ENCODE results near the gene HERC2. TPM values are rescaled to one million over a fixed set of nuclear protein-coding genes. Genes with fewer than 3 reads are reported as not detected.

HERC2 gene
- total RNA-seq, 1 donor from 2014 or later, result 55.3 TPM

DNA sequence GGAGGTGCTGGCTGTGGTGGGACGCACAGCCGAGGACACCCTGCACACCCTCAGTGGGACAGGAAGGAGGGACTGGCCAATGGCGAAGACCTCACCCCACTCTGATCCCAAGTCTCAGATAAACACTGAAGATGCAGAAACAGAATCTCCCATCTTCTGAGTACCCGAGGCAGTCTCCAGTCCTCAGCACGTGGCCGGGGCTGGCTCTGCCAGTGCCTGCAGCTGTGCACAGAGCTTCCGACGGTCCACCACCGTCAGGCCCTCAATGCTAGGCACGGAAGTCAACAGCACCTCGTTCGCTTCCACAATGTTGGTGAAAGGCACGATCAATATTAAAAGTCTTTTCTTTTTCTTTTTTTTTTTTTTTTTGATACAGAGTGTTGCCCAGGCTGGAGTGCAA, 206.1 kb downstream of the HERC2 start:
- Histone ChIP-seq H3K4me1 (no peaks in the 10 kb centered on the region), H3K9me3 (no peaks in the 10 kb centered on the region), H3K27ac (no peak overlapping the region), H3K4me3 (no peak overlapping the region), H3K27me3 (ENCODE audit: low read depth) (no peaks in the 10 kb centered on the region), H3K36me3 (peaks cover 96% of the 10 kb centered on the region)
- ATAC-seq (no peak), DNase-seq (no peak)
- TF ChIP-seq, protein P1, sequence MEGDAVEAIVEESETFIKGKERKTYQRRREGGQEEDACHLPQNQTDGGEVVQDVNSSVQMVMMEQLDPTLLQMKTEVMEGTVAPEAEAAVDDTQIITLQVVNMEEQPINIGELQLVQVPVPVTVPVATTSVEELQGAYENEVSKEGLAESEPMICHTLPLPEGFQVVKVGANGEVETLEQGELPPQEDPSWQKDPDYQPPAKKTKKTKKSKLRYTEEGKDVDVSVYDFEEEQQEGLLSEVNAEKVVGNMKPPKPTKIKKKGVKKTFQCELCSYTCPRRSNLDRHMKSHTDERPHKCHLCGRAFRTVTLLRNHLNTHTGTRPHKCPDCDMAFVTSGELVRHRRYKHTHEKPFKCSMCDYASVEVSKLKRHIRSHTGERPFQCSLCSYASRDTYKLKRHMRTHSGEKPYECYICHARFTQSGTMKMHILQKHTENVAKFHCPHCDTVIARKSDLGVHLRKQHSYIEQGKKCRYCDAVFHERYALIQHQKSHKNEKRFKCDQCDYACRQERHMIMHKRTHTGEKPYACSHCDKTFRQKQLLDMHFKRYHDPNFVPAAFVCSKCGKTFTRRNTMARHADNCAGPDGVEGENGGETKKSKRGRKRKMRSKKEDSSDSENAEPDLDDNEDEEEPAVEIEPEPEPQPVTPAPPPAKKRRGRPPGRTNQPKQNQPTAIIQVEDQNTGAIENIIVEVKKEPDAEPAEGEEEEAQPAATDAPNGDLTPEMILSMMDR (IDR thresholded peaks at IDR 0.05), result no peak
- intact Hi-C loops (cut with DNase I), result no loop called here

DNA sequence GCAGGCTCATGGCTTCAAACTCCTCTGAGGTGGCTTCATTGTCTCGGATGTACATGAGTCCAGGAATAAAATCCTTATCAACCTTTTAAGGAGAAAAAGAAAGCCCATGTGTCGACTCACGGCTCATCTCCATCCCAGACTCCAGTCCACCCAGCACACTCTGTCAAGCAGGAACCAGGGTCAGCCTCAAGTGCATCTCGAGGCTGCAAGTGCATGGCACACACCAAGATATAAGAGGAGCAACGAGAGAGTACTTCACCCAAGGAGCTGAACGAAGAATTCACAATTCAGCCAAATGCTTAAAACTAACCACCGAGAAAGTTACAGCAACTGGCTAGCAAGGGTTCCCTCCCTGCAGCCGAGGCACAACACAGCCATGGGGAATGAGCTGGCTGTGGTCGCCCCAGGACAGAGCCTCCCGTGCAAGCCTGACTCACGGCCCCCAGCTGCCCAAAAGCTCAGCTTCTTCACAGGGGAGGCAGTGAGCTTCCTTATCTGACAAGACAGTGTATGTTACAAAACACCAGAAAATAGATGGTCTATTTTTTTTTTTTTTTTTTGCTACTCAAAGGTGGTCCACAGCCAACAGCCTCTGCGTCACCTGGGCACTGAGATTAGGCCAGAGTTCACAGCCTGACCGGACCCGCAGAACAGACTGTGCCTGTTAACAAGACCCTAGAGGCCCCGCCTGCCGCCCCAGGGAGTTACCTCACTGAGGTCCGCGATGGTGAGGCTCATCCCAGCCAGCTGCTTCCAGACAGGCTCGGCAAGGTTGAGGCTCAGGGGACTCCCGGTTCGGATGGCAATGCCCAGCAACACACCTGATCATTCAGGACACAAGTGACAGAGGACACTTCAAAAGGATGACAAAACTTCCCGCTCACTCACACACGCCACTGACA, 207.0 kb downstream of the HERC2 start:
- DNase-seq (no peak), ATAC-seq (no peak)
- H3K27ac ChIP-seq, result no peak overlapping the region
- no peaks in the 10 kb centered on the region for H3K9me3 ChIP-seq
- no peaks in the 10 kb centered on the region for H3K27me3 ChIP-seq (ENCODE audit: low read depth)
- no peaks in the 10 kb centered on the region for H3K4me1 ChIP-seq
- intact Hi-C loops (cut with DNase I), result no loop called here
- TF ChIP-seq, protein P1 (IDR thresholded peaks at IDR 0.05), result no peak
- H3K4me3 ChIP-seq, result no peak overlapping the region
- H3K36me3 ChIP-seq, result peaks cover 87% of the 10 kb centered on the region

DNA sequence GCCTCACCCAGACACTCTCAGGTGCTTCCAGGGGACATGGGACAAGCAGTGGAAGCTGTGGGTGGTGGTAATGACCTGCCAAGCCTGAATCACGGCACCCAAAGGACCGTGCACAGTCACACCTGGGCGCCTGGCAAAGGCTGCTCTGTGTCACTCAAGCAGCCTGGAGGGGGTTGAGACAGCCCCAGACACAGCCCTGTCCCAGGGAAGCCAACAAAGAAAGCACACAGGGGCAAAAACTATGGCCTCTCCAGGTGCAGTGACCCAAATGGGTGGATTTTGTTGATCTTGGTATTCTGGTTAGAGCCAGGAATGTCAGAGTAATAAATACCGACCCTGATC, 207.9 kb downstream of the HERC2 start:
- H3K9me3 ChIP-seq, result no peaks in the 10 kb centered on the region
- intact Hi-C loops (cut with DNase I), result no loop called here
- H3K4me1 ChIP-seq, result no peaks in the 10 kb centered on the region
- ATAC-seq, result no peak
- peaks cover 81% of the 10 kb centered on the region for H3K36me3 ChIP-seq
- H3K27ac ChIP-seq, result no peak overlapping the region
- no peaks in the 10 kb centered on the region for H3K27me3 ChIP-seq (ENCODE audit: low read depth)
- TF ChIP-seq, protein P1 (IDR thresholded peaks at IDR 0.05), result no peak
- no peak for DNase-seq
- H3K4me3 ChIP-seq, result no peak overlapping the region

DNA sequence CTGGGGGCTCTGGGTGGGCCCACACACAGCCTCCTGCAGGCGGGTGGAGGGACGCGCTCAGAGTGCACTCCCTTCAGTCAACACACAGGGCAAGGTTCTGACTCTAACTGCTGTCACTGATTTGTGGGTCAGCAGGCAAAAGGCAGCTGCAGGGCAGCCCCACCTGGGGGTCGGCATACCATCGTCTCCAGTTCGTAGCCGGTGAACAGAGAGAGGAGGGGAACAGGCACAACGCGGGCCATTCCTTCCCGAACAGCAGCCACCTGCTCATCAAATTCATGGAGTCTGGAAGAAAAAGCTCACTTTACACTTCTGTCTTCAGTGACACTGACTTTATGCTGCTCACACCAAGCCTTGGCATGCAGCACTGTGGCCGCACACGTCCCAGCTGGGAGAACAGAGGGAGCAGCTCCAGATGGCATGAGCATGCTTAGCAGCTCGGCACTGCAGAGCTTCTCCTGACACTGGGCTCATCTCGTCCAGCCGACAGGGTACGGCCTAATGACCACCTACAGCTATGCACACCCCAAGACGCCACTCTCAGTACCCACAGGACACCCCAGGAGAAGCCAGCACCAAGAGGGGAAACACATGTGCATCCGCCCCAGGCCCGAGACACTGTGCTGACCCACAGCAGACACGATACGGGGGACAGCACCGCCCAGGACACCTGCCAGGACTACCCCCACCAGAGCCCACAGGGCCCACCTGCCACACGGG, 208.4 kb downstream of the HERC2 start:
- no peaks in the 10 kb centered on the region for H3K27me3 ChIP-seq (ENCODE audit: low read depth)
- peaks cover 76% of the 10 kb centered on the region for H3K36me3 ChIP-seq
- no peak overlapping the region for H3K27ac ChIP-seq
- H3K9me3 ChIP-seq, result no peaks in the 10 kb centered on the region
- H3K4me1 ChIP-seq, result no peaks in the 10 kb centered on the region
- intact Hi-C loops (cut with DNase I), result no loop called here
- ATAC-seq (peak in 1 of 2 donors; percentile 26), DNase-seq (no peak)
- TF ChIP-seq, protein P1 (IDR thresholded peaks at IDR 0.05), result no peak
- no peak overlapping the region for H3K4me3 ChIP-seq

DNA sequence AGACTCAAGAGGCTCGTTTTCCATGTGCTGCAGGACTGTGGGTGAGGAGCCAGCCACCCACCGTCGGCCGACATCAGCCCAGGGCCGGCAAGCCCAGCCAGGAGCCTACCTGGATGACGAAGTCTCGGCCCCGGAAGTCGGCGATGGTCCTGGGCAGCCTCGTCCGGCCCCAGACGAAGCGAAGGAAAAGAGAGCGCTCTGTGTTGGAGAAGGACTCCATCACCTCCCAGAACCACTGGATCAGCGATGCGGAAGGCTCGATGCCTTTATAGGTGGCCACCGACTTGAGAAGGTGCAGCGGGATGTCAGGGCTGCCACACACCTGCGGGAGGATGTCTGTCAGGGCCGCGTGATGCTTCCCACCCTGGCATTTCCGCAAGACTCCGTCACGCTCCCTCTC, 209.0 kb downstream of the HERC2 start:
- no peak for DNase-seq
- H3K9me3 ChIP-seq, result no peaks in the 10 kb centered on the region
- intact Hi-C loops (cut with DNase I), result no loop called here
- ATAC-seq, result no peak
- no peak overlapping the region for H3K27ac ChIP-seq
- peaks cover 70% of the 10 kb centered on the region for H3K36me3 ChIP-seq
- H3K4me1 ChIP-seq, result peaks cover under 1% of the 10 kb centered on the region
- H3K4me3 ChIP-seq, result no peak overlapping the region
- H3K27me3 ChIP-seq (ENCODE audit: low read depth), result no peaks in the 10 kb centered on the region
- TF ChIP-seq, protein P1 (IDR thresholded peaks at IDR 0.05), result no peak
